ENCODE results near the gene COG6.

Gene COG6

DNA sequence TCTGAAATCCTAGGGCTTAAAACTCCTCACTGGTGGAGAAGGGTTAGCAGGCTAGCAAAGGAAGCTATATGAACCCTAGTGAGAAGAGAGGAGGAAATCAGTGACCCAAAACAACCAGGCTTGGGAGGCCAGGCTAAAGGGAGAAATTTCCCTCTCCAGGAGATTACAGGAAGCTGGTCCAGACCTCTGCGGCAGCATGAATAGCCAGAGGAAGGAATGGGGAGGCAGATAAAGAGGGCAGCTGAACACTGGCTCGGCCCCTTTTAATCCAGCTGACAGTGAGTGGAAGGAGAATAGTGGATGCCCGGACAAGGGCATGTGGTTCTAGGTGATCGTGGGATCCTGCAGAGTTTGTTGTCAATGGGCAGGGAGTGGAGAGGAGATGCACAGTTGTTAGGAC, 130.6 kb downstream of the COG6 start:
- TF ChIP-seq CTBP1 (IDR thresholded peaks at IDR 0.05; ENCODE audit: borderline replicate concordance): no peak
- TF ChIP-seq SUZ12 (IDR thresholded peaks at IDR 0.05): no peak
- TF ChIP-seq BHLHE40 (IDR thresholded peaks at IDR 0.05; ENCODE audit: borderline replicate concordance): no peak
- TF ChIP-seq FOXK2 (IDR thresholded peaks at IDR 0.05): no peak
- TF ChIP-seq, protein P1, sequence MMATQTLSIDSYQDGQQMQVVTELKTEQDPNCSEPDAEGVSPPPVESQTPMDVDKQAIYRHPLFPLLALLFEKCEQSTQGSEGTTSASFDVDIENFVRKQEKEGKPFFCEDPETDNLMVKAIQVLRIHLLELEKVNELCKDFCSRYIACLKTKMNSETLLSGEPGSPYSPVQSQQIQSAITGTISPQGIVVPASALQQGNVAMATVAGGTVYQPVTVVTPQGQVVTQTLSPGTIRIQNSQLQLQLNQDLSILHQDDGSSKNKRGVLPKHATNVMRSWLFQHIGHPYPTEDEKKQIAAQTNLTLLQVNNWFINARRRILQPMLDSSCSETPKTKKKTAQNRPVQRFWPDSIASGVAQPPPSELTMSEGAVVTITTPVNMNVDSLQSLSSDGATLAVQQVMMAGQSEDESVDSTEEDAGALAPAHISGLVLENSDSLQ (IDR thresholded peaks at IDR 0.05): no peak
- TF ChIP-seq ELF4 (IDR thresholded peaks at IDR 0.05): no peak
- no peak for TF ChIP-seq NFRKB (IDR thresholded peaks at IDR 0.05)
- TF ChIP-seq ZNF384 (IDR thresholded peaks at IDR 0.05): no peak
- TF ChIP-seq FOXA1 (IDR thresholded peaks at IDR 0.05): no peak
- no peak for TF ChIP-seq LEF1 (IDR thresholded peaks at IDR 0.05; ENCODE audit: borderline replicate concordance)
- no peak for TF ChIP-seq SP1 (IDR thresholded peaks at IDR 0.05)
- no peak for TF ChIP-seq TARDBP (IDR thresholded peaks at IDR 0.05)
- ChIA-PET POLR2A (no interaction called here), CTCF (no interaction called here)
- DNase-seq (ENCODE audit: extremely low spot score): no peak

DNA sequence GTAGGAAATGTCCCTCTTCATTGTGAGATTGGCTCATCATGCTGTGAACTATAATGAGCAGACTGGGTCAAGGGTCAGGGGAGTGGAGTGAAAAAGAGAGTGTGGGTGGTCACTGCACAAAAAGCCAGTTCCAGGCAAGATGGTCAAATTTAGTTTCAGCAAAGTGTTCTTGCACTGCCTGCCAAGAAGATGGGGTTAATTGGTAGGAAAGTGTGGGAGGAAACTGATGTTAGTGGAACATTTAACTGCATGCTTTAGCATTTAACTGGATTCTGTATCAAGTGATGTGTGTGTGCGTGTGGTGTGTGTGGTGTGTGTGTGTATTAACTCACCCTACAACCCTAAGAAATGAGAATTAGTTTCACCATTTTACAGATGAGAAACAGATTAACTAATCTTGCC, 131.6 kb downstream of the COG6 start:
- POLR2A ChIA-PET: no interaction called here

DNA sequence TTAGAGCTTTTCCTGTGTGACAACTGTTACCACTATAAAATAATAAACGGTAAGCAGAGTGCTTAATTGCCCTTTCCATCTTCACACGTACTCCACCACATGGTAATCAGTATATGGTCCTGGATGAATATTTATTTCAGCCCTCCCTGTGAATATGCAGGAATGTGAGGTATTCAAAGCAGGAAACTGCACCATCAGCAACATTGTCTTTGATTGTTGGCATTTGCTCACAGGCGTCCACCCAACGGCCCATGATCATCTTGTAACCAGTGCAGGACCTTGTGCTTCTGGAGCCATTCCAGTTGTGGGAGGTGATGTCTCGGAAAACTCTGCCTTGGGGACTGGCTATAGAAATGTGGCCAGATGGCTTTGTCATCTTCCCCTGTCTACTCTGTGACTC, 132.6 kb downstream of the COG6 start:
- ChIA-PET CTCF (no interaction called here), POLR2A (no interaction called here)
- DNase-seq (ENCODE audit: extremely low spot score): no peak
- TF ChIP-seq ARNT (IDR thresholded peaks at IDR 0.05): no peak
- no peak for TF ChIP-seq CTBP1 (IDR thresholded peaks at IDR 0.05; ENCODE audit: borderline replicate concordance)
- TF ChIP-seq FOXA1 (IDR thresholded peaks at IDR 0.05): no peak
- TF ChIP-seq TARDBP (IDR thresholded peaks at IDR 0.05): no peak
- TF ChIP-seq ELF4 (IDR thresholded peaks at IDR 0.05): no peak
- no peak for TF ChIP-seq SUZ12 (IDR thresholded peaks at IDR 0.05)
- TF ChIP-seq SP1 (IDR thresholded peaks at IDR 0.05): no peak
- no peak for TF ChIP-seq LEF1 (IDR thresholded peaks at IDR 0.05; ENCODE audit: borderline replicate concordance)
- no peak for TF ChIP-seq FOXM1 (IDR thresholded peaks at IDR 0.05; ENCODE audit: borderline replicate concordance)
- TF ChIP-seq HDGF (IDR thresholded peaks at IDR 0.05; ENCODE audit: borderline replicate concordance): no peak
- TF ChIP-seq BHLHE40 (IDR thresholded peaks at IDR 0.05; ENCODE audit: borderline replicate concordance): no peak
- no peak for TF ChIP-seq FOXK2 (IDR thresholded peaks at IDR 0.05)
- TF ChIP-seq ZNF384 (IDR thresholded peaks at IDR 0.05): no peak
- no peak for TF ChIP-seq L3MBTL2 (conservative IDR thresholded peaks at IDR 0.05)
- no peak for TF ChIP-seq NFRKB (IDR thresholded peaks at IDR 0.05)
- TF ChIP-seq, protein P1 (IDR thresholded peaks at IDR 0.05): no peak

More for the DNA sequence above, 131.6 kb downstream of the COG6 start:
- TF ChIP-seq L3MBTL2 (conservative IDR thresholded peaks at IDR 0.05) (no peak), NFRKB (IDR thresholded peaks at IDR 0.05) (no peak), FOXM1 (IDR thresholded peaks at IDR 0.05; ENCODE audit: borderline replicate concordance) (no peak), SP1 (IDR thresholded peaks at IDR 0.05) (no peak), HDGF (IDR thresholded peaks at IDR 0.05; ENCODE audit: borderline replicate concordance) (no peak), CTBP1 (IDR thresholded peaks at IDR 0.05; ENCODE audit: borderline replicate concordance) (no peak), FOXA1 (IDR thresholded peaks at IDR 0.05) (no peak), FOXK2 (IDR thresholded peaks at IDR 0.05) (no peak), BHLHE40 (IDR thresholded peaks at IDR 0.05; ENCODE audit: borderline replicate concordance) (no peak), SUZ12 (IDR thresholded peaks at IDR 0.05) (no peak), LEF1 (IDR thresholded peaks at IDR 0.05; ENCODE audit: borderline replicate concordance) (no peak)
- CTCF ChIA-PET: no interaction called here
- DNase-seq (ENCODE audit: extremely low spot score): no peak

DNA sequence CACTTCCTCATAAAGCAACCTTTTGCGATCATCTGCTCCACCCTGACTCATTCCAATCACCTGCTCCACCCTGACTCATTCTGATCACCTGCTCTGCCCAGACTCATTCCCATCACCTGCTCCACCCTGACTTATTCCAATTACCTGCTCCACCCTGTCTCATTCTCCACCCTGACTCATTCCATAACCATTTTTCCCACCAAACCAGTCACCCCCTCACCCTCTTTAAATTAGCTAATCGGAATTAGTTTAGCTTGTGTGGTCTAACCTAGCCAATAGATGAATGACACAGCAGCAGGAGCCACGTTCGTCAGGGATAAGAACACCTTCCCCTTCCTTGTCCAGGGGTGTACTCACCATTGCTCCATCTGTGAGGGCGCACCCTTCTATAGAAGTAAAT, 134.0 kb downstream of the COG6 start:
- POLR2A ChIA-PET: no interaction called here
- no peak for DNase-seq (ENCODE audit: extremely low spot score)
- TF ChIP-seq HDGF (IDR thresholded peaks at IDR 0.05; ENCODE audit: borderline replicate concordance) (no peak), LEF1 (IDR thresholded peaks at IDR 0.05; ENCODE audit: borderline replicate concordance) (no peak), SUZ12 (IDR thresholded peaks at IDR 0.05) (no peak), ELF4 (IDR thresholded peaks at IDR 0.05) (no peak), ARNT (IDR thresholded peaks at IDR 0.05) (no peak)
- CTCF ChIA-PET: no interaction called here
